Measurements from ENCODE around the gene C11orf68.

C11orf68 gene

DNA sequence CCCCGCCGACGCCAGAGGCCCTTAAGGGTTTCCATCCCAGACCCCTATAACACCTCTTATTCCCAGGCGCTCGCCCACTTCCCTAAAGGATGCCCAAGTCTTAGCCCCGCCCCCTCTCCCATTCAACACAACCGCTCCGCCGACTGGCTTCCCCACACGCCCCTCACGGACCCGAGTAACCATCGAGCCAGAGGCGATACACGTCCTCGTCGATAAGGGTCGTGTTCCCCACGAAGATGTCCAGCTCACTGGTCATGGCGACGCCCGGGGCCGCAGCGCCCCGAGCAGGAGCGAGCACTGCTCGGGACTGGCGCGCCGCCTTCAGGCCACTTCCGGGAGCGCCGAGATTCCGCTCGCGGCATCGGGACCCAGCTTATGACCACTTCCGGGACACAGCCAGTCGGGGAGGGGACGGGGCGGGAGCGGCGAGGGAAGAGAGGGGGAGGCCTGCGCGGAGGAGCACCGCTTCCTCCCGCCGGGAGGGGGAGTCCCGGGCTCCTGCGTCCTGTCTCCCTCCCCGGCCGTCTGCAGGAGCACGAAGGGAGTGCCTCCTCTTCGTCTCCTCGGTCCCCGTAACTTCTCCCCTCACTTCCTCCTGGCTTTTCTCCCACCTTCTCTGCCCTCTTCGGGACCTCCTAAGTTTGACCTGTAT is 30.6 kb downstream of the C11orf68 start, which contains the start of gene FIBP:
FIBP (minus strand) TSS at position 309 of the 652 bp plus-strand sequence; CDS start at position 256, 53 bp downstream.
- peak; percentile 89 for DNase-seq

DNA sequence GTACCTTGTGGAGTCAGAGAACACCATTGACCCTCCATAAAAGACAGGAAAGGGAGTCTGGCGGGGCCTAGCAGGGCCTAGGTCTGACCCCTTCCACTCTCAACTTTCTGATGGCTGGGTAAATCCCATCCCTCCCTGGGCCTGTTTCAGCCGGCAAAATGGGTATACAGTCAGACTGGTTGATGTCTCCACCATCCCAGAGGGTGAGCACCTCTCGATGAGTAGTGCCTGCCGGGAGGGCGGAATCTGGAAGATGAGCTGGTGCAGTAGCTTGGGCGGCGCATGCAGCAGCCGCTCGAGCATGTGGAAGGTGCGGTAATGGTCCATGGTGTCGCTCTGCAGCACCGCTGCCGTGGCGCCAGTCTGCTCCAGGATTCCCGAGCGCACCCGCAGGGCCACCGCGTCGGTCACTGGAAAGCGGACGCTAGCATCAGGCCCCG is 31.1 kb downstream of the C11orf68 start:
- DNase-seq, result no peak

DNA sequence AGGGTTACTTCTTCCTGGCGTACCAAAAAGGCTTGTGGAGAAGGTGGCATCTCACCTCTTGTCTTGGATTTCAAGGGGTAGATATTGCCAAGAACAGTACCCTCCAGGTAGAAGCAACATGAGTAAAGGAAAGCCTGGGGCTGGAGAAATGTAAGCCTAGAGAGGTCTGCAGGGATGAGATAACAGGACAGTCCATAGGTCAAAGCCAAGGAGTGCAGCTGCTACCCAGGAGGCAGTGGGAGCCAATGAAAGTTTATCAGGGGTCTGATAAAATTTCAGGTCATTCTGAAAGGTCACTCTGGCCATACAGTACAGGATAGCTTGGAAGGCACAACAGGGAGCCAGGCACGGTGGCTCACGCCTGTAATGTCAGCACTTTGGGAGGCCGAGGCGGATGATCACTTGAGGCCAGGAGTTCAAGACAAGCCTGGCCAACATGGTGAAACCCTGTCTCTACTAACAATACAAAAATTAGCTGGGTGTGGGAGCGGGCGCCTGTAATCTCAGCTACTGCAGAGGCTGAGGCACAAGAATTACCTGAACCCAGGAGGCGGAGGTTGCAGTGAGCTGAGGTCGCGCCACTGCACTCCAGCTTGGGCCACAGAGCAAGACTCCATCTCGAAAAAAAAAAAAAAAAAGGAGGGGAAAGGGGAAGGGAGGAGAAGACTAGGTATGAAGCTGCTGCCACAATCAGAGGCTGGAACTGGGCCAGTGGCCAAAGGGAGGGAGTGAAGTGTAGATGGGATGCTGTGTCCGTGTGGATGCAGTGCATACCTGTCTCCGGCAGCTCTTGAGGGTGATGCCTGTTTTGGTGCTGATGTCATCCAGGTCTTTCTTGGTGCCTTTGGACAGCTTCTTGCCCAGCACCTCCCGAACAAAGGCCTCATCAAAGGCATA is 31.8 kb downstream of the C11orf68 start:
- DNase-seq, result no peak

DNA sequence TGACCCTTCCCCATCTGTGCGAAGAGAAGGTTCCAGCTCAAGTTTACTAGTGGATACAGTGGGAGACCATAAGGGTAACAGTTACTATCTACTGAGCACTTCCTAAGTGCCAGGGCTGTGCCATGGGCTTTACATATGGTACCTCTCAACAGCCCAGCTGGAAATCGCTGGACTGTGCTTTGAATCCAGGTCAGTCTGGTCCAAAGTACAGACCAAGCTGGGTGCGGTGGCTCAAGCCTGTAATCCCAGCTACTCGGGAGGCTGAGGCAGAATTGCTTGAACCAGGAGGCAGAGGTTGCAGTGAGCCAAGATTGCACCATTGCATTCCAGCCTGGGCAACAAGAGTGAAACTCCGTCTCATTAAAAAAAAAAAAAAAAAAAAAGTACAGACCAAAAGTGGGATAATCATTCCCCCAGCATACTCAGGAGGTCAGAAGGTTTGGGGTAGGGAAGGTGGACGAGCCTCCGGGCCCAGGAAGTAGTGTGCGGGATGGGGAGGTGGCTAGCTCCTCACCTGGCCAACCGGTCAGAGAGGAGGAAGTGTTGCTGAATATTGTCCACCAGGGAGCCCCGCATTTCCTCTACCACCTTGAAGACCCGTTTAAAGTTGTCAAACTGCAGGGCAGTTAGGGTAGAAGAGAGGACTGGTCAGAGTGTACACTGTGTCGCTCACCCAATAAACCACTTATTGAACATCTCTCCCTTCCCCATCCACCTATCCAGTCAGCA is 32.9 kb downstream of the C11orf68 start:
- no peak for DNase-seq

DNA sequence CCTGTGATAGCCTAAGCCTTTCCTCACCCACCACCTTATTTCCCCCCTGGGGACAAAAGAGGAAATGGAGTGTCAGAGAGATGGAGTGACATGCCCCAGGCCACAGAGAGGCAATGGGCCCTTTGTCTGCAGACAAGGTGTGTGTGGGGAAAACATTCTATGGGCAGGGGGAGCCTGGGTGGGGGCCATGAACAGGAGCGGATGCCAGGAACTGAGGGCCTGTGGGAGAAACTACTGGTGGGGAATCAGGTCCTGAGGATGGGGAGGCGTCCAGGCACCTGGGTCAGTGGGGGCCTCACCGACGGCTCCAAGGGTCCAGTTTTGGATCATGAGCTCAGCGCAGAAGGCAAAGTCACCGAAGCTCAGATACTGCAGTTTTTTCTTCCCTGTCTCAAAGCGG is 33.6 kb downstream of the C11orf68 start:
- DNase-seq, result no peak

DNA sequence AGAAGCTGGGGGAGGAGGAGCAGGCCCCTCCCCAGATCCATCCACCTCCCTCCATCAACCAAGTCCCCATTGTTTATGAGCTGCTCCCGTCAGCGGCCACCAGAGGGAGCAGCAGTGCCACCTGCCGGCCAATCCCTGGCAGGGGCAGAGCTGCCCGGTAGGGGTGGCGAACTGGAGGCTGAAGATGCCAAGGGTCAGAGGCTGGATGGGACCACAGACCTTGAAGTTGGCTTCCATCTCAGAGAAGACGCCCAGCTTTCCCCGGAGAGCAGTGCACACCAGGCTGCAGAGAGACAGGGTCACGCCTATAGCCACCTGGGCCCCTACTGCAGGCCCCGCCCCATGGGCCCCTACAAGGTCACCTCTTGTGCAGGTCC is 34.2 kb downstream of the C11orf68 start:
- DNase-seq, result no peak

DNA sequence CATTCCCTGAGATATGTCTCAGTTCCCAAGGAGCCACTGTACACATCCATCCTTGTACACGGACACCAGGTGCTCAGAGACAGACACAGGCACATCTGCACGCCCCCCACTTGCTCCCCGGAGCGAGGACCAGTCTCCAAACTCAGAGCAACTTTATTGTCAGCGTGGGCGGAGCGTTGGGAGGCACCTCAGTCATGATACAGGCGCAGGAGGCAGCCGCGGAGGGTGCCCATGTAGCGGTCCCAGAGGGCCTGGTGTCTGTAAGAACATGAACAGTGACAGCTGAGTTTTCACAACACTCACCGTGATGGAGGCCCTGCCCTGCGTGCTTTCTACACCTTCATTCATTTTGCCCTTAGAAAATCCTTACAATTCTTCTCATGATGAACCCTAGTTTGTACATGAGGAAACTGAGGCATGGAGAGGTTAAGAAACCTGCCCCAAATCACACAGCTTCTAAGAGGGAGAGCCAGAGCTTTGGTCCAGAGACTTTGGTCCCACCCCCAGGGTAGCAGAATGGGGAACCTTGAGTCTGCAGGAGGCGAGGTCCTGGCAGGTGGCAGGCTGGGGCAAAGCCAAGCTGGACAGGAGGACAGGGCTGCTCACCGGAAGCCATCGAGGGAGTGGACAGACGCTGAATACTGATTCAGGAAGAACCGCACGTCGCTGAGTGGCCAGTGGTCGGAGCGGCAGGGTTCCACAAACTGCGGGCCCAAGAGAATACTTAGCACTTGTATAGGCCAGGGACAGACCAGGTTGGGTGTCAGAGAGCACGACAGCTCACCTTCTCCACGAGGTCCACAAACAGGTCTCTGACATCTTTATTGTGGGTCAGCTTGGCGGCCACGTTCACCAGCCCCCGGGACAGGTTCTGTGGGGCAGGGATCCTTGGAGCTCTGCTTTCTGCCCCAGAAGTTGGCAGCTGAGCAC is 34.8 kb downstream of the C11orf68 start:
- DNase-seq, result no peak

DNA sequence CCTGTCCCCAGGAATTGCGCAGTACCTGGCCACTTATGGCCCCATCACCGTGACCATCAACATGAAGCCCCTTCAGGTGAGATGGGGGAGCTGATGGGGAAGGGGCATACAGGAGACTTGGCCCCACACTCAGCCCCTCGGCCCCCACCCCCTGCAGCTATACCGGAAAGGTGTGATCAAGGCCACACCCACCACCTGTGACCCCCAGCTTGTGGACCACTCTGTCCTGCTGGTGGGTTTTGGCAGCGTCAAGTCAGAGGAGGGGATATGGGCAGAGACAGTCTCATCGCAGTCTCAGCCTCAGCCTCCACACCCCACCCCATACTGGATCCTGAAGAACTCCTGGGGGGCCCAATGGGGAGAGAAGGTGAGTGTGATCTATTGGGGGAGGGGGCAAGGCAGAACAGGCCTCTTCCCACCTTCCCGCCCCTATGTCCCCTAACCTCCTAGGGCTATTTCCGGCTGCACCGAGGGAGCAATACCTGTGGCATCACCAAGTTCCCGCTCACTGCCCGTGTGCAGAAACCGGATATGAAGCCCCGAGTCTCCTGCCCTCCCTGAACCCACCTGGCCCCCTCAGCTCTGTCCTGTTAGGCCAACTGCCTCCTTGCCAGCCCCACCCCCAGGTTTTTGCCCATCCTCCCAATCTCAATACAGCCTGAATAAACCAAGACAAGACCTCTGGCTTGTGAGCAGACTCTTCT is 35.7 kb downstream of the C11orf68 start:
- DNase-seq, result no peak

DNA sequence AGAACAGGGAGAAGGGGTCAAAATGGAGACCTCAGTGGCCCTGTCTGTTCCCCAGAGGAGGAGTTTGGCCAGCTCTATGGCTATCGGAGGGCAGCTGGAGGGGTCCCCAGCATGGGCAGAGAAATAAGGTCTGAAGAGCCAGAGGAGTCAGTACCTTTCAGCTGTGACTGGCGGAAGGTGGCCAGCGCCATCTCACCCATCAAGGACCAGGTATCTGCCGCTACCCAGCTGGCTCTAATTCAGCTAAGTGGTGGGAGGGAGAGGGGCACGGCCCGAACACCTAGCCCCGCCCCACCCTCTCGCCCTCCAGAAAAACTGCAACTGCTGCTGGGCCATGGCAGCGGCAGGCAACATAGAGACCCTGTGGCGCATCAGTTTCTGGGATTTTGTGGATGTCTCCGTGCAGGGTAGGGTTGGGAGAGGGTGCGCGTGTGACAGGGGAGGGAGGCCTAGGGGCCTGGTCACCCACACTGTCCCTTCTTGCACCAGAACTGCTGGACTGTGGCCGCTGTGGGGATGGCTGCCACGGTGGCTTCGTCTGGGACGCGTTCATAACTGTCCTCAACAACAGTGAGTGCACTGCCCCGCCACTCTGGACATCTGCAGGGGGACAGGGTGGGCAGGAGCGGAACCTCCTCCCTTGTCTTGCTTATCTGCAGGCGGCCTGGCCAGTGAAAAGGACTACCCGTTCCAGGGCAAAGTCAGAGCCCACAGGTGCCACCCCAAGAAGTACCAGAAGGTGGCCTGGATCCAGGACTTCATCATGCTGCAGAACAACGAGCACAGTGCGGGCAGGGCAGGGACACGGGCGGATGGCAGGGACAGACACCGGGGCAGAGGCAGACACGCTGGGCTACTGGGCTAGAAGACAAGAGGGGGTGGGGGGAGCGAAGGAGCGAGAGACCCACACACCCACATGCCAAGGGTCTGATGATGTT is 36.5 kb downstream of the C11orf68 start:
- no peak for DNase-seq

DNA sequence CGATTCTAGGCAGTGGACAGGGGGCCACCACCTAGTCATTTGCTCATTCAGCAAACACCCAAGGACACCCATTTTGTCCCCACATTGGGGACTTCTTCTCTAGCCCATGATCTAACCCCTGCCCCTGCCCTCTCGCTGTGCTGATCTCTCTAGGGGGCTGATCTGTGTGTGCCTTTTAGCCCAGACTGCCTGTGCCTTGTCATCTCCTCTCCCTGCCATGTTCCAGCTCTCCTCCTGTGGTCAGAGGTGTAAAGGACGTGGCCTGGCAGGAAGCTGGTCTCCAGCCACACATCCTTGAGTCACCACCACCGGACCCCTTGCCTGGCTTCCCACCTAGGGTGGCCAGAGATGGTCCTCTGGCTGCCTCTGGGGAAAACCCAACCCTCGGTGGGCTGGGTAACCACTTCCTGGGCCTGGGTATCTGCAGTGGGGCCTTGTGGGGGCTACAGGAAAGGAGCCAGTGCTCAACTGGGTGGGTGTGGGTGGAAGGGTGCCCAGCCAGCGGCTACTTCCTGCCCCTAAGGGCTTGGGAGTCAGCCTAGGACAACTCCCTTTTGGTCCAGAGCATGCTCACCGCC is 37.9 kb downstream of the C11orf68 start:
- DNase-seq, result no peak

DNA sequence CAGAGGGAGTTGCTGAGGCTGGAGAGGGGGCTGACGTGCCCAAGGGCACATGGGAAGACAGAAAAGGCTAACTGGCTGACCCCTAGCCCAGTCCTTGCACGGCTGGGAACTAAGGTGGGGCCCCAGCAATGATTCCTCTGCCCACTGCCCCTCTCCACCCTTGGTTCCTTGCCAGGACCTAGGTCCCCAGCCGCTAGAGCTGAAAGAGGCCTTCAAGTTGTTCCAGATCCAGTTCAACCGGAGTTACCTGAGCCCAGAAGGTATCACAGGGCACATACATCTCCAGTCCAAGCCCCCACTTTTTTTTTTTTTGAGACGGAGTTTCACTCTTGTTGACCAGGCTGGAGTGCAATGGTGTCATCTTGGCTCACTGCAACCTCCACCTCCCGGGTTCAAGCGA is 38.8 kb downstream of the C11orf68 start:
- DNase-seq, result no peak

DNA sequence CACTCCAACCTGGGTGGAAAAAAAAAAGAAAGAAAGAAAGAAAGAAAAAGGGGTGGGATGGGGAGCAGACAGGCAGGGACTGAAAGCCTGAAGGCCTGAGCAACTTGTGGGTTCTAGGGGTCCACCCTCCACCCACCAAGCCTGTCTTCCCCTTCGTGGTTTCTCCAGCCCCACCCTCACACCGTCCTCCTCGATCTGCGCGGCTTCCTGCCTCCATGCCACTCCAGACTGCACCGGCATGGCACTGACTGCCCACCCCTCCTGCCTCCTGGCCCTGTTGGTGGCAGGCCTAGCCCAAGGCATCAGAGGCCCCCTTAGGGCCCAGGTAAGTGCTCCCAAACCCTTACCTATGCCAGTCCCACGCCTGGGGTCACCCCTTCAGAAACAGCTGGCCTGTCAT is 39.2 kb downstream of the C11orf68 start, which contains the start of gene CTSW:
CTSW (plus strand) TSS at position 221 of the 400 bp plus-strand sequence; CDS start at position 239, 18 bp downstream.
- no peak for DNase-seq

DNA sequence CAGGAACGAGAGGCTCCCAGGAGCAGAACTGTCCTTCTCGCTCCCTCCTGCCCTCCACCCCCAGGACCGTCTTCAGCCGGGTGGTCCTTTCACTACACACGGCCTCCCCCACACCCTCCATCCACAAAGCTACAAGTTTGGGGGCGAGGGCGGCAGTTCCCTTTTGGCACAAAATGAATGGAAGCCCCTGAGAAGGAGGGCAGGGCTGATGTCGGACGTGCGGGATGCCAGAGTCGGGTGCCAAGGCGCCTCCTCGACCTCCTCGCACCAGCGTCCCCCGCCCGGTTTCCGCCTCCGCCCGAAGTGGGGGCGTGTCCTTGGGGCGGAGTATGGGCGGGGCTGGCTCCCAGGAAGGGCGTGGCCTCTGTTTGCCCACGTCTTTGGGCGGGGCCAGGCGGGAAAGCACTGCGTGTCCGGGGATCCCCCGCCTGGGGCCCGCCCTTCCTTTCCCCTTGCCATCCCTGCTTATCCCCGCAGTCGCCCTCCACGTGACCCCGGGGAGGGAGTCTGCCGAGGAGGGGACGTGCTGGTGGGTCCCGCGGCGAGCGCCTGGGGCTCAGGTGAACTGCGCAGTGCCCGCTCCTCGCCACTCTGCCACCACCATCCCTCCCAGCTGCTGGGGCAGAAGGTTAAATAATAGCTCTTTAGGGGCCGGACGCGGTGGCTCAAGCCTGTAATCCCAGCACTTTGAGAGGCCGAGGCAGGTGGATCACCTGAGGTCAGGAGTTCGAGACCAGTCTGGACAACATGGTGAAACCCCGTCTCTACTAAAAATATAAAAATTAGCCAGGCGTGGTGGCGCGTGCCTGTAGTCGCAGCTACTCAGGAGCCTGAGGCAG is 45.3 kb downstream of the C11orf68 start:
- peak; percentile 73 for DNase-seq

DNA sequence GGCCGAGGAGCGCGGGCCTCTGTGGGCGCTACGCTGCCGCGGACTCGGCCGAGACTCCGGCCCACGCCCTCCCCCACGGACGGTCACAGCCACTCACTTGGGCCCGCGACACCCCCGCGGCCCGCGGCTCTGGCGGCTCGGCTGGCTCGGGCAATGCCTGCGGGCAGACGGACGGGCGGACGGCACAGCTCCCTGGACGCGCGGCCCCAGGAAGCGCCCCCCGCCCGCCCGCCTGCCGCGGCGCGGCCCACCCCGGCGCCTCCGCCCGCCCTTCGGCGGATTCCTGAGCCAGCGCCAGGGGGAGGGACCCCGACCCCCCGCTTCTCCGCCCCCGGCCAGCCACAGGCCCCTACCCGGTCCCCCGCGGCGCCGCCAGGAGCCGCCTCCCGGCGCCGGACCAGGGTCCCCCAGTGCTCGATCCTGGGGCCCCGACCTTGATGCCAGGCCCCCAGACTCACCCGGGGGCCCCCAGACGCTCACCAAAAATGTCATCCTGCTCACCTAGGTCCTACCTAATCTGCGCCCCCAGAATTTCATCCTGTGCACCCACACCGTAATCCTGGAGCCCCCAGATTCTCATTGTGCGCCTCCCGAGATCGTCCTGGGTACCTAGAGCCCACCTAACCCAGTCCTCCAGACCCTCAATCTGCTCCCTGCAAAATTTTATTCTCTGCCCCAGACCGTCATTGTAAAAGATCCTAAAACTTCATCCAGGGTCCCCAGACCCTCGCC is 46.1 kb downstream of the C11orf68 start, which contains the start of gene EFEMP2:
EFEMP2 (minus strand) TSS at position 215 of the 732 bp plus-strand sequence. CDS start 446 bp downstream, outside the sequence.
- no peak for DNase-seq

DNA sequence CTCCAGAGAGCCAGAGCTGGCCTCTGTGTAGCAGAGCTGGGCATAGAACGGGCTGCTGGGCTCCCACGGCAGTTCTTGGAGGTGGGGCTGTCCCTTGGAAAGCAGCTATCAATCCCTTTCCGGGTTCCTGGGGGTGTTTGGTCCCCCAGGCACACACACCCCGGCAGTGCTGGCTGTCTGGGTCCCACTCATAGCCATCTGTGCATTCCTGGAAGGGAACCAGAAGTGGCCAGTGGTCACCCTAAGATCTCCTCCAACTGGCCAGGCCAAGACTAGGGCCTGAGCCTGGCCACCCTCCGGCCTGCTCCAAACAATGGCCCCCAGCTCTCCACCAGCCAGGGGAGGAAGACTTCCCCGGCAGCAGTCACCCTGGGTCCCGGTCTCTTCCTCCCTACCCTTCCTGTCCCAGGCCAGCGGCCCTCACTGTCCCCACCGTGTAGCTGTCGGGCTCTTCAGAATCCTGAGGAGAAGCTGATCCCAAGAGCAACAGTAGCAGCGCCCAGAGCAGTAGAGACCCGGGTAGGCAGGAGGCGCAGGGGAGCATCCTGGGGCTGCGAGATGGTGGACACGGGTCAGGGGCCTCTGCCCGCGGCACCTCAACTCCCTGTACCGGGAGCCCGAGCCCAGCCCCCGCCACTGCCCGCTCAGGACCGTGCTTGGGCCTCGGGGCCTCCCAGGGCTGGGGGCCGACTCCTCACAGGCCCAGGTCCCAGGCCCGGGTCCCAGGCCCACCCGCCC is 46.9 kb downstream of the C11orf68 start:
- DNase-seq, result no peak

DNA sequence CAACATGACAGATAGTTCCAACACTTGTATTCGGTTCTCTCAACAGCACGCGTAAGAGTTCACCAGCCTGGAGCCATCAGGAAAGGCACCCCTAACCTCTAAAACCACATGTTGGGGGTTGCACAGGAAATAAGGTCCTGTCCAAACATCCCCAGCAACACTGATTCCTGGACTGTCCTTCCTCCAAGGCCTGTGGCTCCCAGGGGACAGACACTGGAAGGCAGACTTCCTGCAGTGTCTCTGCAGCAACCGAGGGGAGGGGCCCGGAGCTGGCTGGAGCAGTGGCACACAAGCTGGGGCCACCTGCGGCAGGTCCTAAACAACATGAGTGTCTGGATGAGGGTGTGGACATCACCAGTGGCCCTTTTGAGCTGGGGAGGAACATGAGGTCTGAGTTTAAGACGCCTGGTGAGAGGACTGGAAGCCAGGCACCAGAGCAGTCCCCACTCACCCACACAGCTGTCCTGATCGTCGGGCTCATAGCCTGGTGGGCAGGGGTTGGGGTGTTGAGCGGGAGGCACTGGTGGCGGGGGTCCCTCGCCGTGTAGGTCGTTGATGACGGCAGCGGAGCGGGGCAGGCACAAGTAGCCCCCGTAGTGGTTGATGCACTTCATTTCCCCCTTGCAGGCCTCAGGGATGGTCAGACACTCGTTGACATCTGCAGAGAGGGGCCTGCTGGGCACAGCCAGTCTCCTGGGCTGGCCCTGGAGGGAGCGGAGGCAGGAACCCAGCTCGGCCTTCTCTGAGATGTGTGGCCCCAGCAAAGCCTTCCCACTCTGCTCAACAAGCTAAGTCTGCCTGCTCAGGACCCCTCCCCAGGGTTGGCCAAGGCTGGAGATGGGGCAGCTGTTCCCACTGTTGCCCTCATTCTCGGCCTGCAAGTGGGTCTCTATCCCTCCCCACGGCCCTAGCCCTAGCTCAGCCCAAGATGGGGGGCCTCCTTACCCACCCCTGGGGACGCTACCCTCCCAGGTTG is 47.9 kb downstream of the C11orf68 start:
- no peak for DNase-seq
